ENCODE measurements around the gene LRP1B. TPM values are rescaled to one million over a fixed set of nuclear protein-coding genes. Genes with fewer than 3 reads are reported as not detected.

LRP1B gene
- total RNA-seq, 1 experiment from 2014 or later, result 0.52 TPM

- Mint-ChIP-seq H3K27ac (no peak overlapping the region; the same call in 1 of the 2 replicates), H3K9me3 (no peaks in the 10 kb centered on the region), H3K27me3 (ENCODE audit: low read depth) (no peaks in the 10 kb centered on the region), H3K36me3 (no peaks in the 10 kb centered on the region), H3K4me1 (peaks cover 20% of the 10 kb centered on the region), H3K4me3 (no peak overlapping the region)
- POLR2A ChIA-PET, result no interaction called here
- DNase-seq (ENCODE audit: low spot score) (no peak), ATAC-seq (peak; percentile 48)
- CTCF ChIA-PET, result no interaction called here
- no peak for TF ChIP-seq ZNF317 (CRISPR knock-in tag; IDR thresholded peaks at IDR 0.05; ENCODE audit: borderline replicate concordance, low read depth)
- no peak for TF ChIP-seq TEAD1 (CRISPR knock-in tag; IDR thresholded peaks at IDR 0.05)
- no peak for TF ChIP-seq NFE2L1 (CRISPR knock-in tag; IDR thresholded peaks at IDR 0.05)
- no peak for TF ChIP-seq CREB1 (CRISPR knock-in tag; IDR thresholded peaks at IDR 0.05)
- TF ChIP-seq, protein P1, sequence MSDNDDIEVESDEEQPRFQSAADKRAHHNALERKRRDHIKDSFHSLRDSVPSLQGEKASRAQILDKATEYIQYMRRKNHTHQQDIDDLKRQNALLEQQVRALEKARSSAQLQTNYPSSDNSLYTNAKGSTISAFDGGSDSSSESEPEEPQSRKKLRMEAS (CRISPR knock-in tag; IDR thresholded peaks at IDR 0.05), result no peak
- TF ChIP-seq ESRRA (CRISPR knock-in tag; IDR thresholded peaks at IDR 0.05; ENCODE audit: borderline replicate concordance), result no peak
- no peak for TF ChIP-seq ZNF671 (CRISPR knock-in tag; IDR thresholded peaks at IDR 0.05)
- TF ChIP-seq, protein P2, sequence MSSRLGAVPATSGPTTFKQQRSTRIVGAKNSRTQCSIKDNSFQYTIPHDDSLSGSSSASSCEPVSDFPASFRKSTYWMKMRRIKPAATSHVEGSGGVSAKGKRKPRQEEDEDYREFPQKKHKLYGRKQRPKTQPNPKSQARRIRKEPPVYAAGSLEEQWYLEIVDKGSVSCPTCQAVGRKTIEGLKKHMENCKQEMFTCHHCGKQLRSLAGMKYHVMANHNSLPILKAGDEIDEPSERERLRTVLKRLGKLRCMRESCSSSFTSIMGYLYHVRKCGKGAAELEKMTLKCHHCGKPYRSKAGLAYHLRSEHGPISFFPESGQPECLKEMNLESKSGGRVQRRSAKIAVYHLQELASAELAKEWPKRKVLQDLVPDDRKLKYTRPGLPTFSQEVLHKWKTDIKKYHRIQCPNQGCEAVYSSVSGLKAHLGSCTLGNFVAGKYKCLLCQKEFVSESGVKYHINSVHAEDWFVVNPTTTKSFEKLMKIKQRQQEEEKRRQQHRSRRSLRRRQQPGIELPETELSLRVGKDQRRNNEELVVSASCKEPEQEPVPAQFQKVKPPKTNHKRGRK (CRISPR knock-in tag; IDR thresholded peaks at IDR 0.05; ENCODE audit: borderline replicate concordance), result no peak
- TF ChIP-seq SOX15 (CRISPR knock-in tag; IDR thresholded peaks at IDR 0.05), result no peak
- TF ChIP-seq ZNF232 (CRISPR knock-in tag; IDR thresholded peaks at IDR 0.05), result no peak
- TF ChIP-seq, protein P3, sequence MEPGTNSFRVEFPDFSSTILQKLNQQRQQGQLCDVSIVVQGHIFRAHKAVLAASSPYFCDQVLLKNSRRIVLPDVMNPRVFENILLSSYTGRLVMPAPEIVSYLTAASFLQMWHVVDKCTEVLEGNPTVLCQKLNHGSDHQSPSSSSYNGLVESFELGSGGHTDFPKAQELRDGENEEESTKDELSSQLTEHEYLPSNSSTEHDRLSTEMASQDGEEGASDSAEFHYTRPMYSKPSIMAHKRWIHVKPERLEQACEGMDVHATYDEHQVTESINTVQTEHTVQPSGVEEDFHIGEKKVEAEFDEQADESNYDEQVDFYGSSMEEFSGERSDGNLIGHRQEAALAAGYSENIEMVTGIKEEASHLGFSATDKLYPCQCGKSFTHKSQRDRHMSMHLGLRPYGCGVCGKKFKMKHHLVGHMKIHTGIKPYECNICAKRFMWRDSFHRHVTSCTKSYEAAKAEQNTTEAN (CRISPR knock-in tag; IDR thresholded peaks at IDR 0.05), result no peak
- TF ChIP-seq RORB (CRISPR knock-in tag; IDR thresholded peaks at IDR 0.05), result no peak
- no peak for TF ChIP-seq PRRX2 (CRISPR knock-in tag; IDR thresholded peaks at IDR 0.05)
- no peak for TF ChIP-seq AR (CRISPR knock-in tag; IDR thresholded peaks at IDR 0.05)
Observed at GRCh38 chr2:140186313-140186712, 1944.5 kb downstream of the LRP1B start.

- Mint-ChIP-seq H3K9me3 (no peaks in the 10 kb centered on the region), H3K27me3 (ENCODE audit: low read depth) (no peaks in the 10 kb centered on the region), H3K27ac (no peak overlapping the region), H3K36me3 (no peaks in the 10 kb centered on the region), H3K4me1 (peaks cover 20% of the 10 kb centered on the region), H3K4me3 (no peak overlapping the region)
- ChIA-PET POLR2A (no interaction called here), CTCF (no interaction called here)
- TF ChIP-seq ATF1 (CRISPR knock-in tag; IDR thresholded peaks at IDR 0.05) (no peak), ZNF121 (CRISPR knock-in tag; IDR thresholded peaks at IDR 0.05) (no peak), ESRRA (CRISPR knock-in tag; IDR thresholded peaks at IDR 0.05; ENCODE audit: borderline replicate concordance) (no peak), GTF2I (CRISPR knock-in tag; conservative IDR thresholded peaks at IDR 0.05) (no peak), ERG (CRISPR knock-in tag; IDR thresholded peaks at IDR 0.05) (no peak), ZNF263 (CRISPR knock-in tag; IDR thresholded peaks at IDR 0.05; ENCODE audit: low read depth) (no peak)
- ATAC-seq, result no peak
- no peak for DNase-seq (ENCODE audit: low spot score)
Observed at GRCh38 chr2:140185076-140185475, 1945.7 kb downstream of the LRP1B start.

Data from WTC11 (cell line).